ENCODE results near the gene KRT1.

The KRT1 gene

DNA sequence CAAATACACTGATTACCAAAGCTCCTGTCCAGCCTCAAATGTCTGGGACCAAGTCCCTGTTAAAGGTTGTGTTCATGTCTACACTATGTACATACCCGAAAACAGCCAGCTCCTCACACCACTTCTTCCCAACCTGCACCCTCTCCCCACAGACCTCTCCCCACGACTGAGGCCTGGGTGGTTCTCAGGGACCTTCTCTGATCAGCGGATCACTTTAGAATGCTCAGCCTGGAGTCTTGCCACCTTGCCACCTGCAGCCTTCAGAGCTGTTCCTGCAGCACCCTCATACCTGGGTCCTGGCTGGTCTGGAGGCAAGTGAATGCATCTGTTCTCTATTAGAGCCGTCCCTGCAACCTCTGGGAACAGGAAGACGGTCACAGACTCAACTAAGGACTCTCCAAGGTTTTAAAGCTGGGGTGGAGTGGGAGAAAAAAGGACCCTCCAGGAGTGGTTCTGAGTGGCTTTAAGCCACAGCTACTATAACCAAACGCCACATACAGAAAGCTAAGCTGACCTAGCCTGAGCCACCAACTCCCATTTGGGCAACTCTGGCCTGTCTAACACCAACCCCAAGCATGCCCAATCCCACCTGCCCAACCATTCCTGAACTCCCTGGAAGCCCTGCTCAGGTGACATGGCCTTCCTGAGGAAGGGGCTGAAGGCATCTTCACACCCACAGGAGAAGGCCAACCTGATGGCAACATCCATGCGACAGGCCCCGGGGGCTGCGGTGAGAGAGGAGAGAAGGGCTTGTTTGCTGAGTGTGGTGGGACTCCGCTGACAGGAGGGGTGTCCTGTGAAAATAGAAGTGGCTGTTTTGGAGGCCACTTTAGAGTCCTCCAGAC is 36.8 kb downstream of the KRT1 start:
- no peak for DNase-seq (ENCODE audit: low read depth, low spot score)
- no CpG with 5 or more reads among the region's 10 CpGs for WGBS (ENCODE audit: insufficient coverage, insufficient read length)
- no peaks in the 10 kb centered on the region for H3K4me1 ChIP-seq (ENCODE audit: control insufficient read depth, insufficient read depth, low read length)
- no peaks in the 10 kb centered on the region for H3K36me3 ChIP-seq (ENCODE audit: control insufficient read depth, insufficient read depth, low read length)
- no peaks in the 10 kb centered on the region for H3K27me3 ChIP-seq (ENCODE audit: control insufficient read depth, insufficient read depth, low read length)
- H3K9me3 ChIP-seq (ENCODE audit: control insufficient read depth, insufficient read depth, low read length): no peaks in the 10 kb centered on the region
- no peak overlapping the region for H3K27ac ChIP-seq (ENCODE audit: low read length)
- no peak overlapping the region for H3K4me3 ChIP-seq (ENCODE audit: low read length)

DNA sequence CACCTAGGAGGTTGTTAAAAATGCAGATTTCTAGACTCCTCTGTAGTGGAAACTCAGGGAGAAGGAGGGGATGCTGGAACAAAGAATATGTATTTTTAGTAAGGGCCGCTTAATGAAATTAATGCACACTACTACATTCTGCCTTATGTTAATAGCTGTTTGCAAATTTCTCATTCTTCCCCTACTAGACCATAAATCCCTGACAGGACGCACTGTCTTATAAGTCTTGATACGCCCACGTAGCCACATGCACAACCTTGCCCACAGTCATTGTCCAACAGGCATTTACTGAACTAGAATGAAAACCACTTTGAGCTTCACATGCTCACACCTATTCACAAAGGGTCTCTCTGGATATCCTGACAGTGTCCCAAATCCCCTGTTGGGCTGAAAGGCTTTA is 38.7 kb downstream of the KRT1 start:
- Histone ChIP-seq H3K4me3 (ENCODE audit: low read length) (no peak overlapping the region), H3K27me3 (ENCODE audit: control insufficient read depth, insufficient read depth, low read length) (no peaks in the 10 kb centered on the region), H3K4me1 (ENCODE audit: control insufficient read depth, insufficient read depth, low read length) (no peaks in the 10 kb centered on the region), H3K36me3 (ENCODE audit: control insufficient read depth, insufficient read depth, low read length) (no peaks in the 10 kb centered on the region), H3K9me3 (ENCODE audit: control insufficient read depth, insufficient read depth, low read length) (no peaks in the 10 kb centered on the region), H3K27ac (ENCODE audit: low read length) (no peak overlapping the region)
- DNase-seq (ENCODE audit: low read depth, low spot score): no peak
- WGBS (ENCODE audit: insufficient coverage, insufficient read length): no CpG with 5 or more reads among the region's 4 CpGs

DNA sequence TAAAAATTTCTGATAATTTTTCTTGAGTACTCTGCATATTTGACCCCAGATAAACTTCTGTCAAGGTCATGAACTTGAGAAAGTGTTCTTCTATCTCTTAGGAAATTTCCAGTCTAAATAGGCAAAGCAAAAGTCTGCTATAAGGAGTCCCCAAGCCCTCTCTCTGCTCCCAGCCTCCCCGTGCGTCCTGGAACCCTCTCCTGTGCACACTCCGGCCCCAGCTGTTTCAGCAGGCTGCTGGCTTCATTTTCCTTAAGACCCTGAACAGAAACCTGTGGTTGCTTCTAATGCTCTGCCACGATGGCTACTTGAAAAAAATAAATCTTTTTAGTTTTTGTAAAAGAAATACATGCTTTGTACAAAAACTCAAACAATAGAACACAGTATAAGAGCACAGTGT is 42.9 kb downstream of the KRT1 start:
- no peaks in the 10 kb centered on the region for H3K27me3 ChIP-seq (ENCODE audit: control insufficient read depth, insufficient read depth, low read length)
- no peaks in the 10 kb centered on the region for H3K4me1 ChIP-seq (ENCODE audit: control insufficient read depth, insufficient read depth, low read length)
- no peaks in the 10 kb centered on the region for H3K9me3 ChIP-seq (ENCODE audit: control insufficient read depth, insufficient read depth, low read length)
- no peak overlapping the region for H3K27ac ChIP-seq (ENCODE audit: low read length)
- no peak overlapping the region for H3K4me3 ChIP-seq (ENCODE audit: low read length)
- H3K36me3 ChIP-seq (ENCODE audit: control insufficient read depth, insufficient read depth, low read length): no peaks in the 10 kb centered on the region
- DNase-seq (ENCODE audit: low read depth, low spot score): no peak
- WGBS (ENCODE audit: insufficient coverage, insufficient read length): no CpG with 5 or more reads among the region's 4 CpGs

DNA sequence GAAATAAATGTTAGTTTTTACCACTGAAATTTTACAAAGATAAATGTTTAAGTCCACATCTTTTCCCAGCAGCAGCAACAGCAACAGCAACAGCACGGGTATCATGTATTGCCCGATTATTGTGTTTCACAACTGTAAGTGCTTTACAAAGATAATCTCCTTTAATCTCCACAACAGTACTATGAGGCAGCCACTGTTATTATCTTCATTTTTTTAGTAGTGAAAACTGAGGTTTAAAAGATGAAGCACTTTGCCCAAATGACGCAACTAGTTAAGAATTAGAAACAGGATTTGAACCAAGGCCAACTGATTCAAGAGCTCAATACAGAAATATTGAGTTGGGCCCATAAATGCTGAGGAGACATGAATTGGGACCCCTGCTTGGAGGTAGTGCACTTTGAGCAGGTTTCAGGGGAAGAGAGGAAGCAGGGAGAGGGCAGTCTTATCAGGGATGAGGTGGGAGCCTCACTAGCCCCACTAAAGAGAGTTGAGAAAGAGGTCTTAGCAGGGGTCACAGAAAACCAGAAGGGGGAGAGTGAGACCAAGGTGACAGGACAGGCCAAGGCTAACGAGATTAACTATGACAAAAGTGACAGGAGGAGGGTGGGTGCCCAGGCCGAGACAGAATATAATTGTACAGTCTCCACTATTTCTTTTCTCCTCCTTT is 43.5 kb downstream of the KRT1 start:
- no CpG with 5 or more reads among the region's 5 CpGs for WGBS (ENCODE audit: insufficient coverage, insufficient read length)
- no peak overlapping the region for H3K4me3 ChIP-seq (ENCODE audit: low read length)
- DNase-seq (ENCODE audit: low read depth, low spot score): no peak
- H3K27me3 ChIP-seq (ENCODE audit: control insufficient read depth, insufficient read depth, low read length): no peaks in the 10 kb centered on the region
- no peaks in the 10 kb centered on the region for H3K4me1 ChIP-seq (ENCODE audit: control insufficient read depth, insufficient read depth, low read length)
- no peaks in the 10 kb centered on the region for H3K9me3 ChIP-seq (ENCODE audit: control insufficient read depth, insufficient read depth, low read length)
- H3K36me3 ChIP-seq (ENCODE audit: control insufficient read depth, insufficient read depth, low read length): no peaks in the 10 kb centered on the region
- no peak overlapping the region for H3K27ac ChIP-seq (ENCODE audit: low read length)

DNA sequence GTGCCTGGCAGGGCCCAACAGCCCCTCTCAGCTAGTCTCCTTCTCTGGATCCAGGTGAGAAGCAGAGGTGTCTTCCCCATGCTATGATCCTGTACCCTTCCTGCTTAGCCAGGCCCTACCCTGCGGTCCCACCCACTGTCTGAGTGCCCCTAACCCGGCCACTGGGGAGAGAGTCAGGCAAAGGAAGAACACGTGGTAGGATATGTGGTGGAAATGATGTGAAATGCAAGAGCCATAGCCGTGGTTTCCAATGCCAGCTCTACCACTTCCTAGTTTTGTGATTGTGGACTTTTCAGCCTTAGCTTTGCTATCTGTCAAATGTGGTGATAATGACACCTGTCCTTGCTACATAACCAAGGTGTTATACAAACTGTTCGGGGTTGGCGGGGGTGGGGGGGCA is 44.0 kb downstream of the KRT1 start:
- Histone ChIP-seq H3K9me3 (ENCODE audit: control insufficient read depth, insufficient read depth, low read length) (no peaks in the 10 kb centered on the region), H3K4me1 (ENCODE audit: control insufficient read depth, insufficient read depth, low read length) (no peaks in the 10 kb centered on the region), H3K4me3 (ENCODE audit: low read length) (no peak overlapping the region), H3K27me3 (ENCODE audit: control insufficient read depth, insufficient read depth, low read length) (no peaks in the 10 kb centered on the region), H3K27ac (ENCODE audit: low read length) (no peak overlapping the region), H3K36me3 (ENCODE audit: control insufficient read depth, insufficient read depth, low read length) (no peaks in the 10 kb centered on the region)
- no CpG with 5 or more reads among the region's 6 CpGs for WGBS (ENCODE audit: insufficient coverage, insufficient read length)
- no peak for DNase-seq (ENCODE audit: low read depth, low spot score)

DNA sequence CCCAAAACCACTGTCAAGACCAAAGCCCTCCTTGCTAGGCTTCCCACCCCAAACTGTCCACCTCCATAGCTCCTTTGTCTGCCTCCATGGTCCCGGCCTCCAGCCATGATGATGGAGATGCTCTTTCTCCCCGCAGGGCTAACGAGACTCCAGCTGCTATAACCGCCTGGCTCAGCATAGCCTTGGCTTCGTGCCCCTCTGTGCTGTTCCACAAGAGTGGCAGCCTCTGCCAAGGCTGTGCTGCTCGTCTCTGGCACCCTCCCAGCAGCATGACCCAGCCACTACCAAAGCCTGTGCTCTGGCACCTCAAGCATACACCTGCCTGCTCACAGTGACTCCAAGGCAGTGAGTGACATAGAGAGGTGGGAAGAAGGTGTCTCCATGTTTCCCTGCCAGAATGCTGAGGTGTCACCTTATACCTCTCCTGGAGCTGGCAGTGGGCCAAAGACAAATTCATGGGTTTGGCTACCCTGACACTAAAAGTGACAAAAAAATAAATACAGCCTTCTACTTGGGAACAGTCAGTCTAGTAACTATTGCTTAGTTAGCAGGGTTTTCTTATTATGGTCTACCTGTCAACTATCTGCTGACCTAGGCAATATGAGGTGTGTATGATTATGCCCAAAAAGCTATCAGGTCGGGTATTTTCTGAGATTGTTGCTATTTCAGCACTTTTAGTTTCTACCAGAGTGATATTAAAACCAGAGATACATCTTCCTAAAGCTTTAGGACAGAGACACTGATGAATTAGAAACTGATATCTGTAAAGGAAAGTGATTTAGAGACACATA is 45.7 kb downstream of the KRT1 start:
- no peak for DNase-seq (ENCODE audit: low read depth, low spot score)
- Histone ChIP-seq H3K4me3 (ENCODE audit: low read length) (no peak overlapping the region), H3K27me3 (ENCODE audit: control insufficient read depth, insufficient read depth, low read length) (no peaks in the 10 kb centered on the region), H3K4me1 (ENCODE audit: control insufficient read depth, insufficient read depth, low read length) (no peaks in the 10 kb centered on the region), H3K9me3 (ENCODE audit: control insufficient read depth, insufficient read depth, low read length) (no peaks in the 10 kb centered on the region), H3K27ac (ENCODE audit: low read length) (no peak overlapping the region), H3K36me3 (ENCODE audit: control insufficient read depth, insufficient read depth, low read length) (no peaks in the 10 kb centered on the region)
- WGBS (ENCODE audit: insufficient coverage, insufficient read length): no CpG with 5 or more reads among the region's 7 CpGs

- Histone ChIP-seq H3K27ac (ENCODE audit: low read length) (no peak overlapping the region), H3K4me1 (ENCODE audit: control insufficient read depth, insufficient read depth, low read length) (no peaks in the 10 kb centered on the region), H3K27me3 (ENCODE audit: control insufficient read depth, insufficient read depth, low read length) (no peaks in the 10 kb centered on the region), H3K9me3 (ENCODE audit: control insufficient read depth, insufficient read depth, low read length) (no peaks in the 10 kb centered on the region), H3K36me3 (ENCODE audit: control insufficient read depth, insufficient read depth, low read length) (no peaks in the 10 kb centered on the region), H3K4me3 (ENCODE audit: low read length) (no peak overlapping the region)
- no CpG with 5 or more reads among the region's 4 CpGs for WGBS (ENCODE audit: insufficient coverage, insufficient read length)
- DNase-seq (ENCODE audit: low read depth, low spot score): no peak
Observed at GRCh38 chr12:52633383-52633782, 46.8 kb downstream of the KRT1 start.

DNA sequence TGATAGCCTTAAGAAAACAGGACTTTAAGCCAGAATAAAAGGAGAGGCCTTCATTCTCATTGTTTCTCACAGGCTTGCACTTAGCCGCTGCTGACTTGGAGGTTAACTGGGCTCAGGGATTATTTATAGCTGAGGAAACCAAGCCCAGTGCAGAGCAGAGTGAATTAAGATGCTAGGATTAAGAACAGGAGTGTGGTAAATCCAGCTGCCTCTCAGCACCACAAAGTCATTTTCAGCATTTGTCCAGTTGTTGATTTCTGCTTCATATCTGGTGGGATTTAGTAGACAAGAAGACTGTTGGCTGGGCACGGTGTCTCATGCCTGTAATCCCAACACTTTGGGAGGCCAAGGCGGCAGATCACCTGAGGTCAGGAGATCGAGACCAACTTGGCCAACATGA is 47.6 kb downstream of the KRT1 start:
- Histone ChIP-seq H3K4me1 (ENCODE audit: control insufficient read depth, insufficient read depth, low read length) (no peaks in the 10 kb centered on the region), H3K36me3 (ENCODE audit: control insufficient read depth, insufficient read depth, low read length) (no peaks in the 10 kb centered on the region), H3K27ac (ENCODE audit: low read length) (no peak overlapping the region), H3K27me3 (ENCODE audit: control insufficient read depth, insufficient read depth, low read length) (no peaks in the 10 kb centered on the region), H3K4me3 (ENCODE audit: low read length) (no peak overlapping the region), H3K9me3 (ENCODE audit: control insufficient read depth, insufficient read depth, low read length) (no peaks in the 10 kb centered on the region)
- WGBS (ENCODE audit: insufficient coverage, insufficient read length): no CpG with 5 or more reads among the region's 4 CpGs
- DNase-seq (ENCODE audit: low read depth, low spot score): no peak

DNA sequence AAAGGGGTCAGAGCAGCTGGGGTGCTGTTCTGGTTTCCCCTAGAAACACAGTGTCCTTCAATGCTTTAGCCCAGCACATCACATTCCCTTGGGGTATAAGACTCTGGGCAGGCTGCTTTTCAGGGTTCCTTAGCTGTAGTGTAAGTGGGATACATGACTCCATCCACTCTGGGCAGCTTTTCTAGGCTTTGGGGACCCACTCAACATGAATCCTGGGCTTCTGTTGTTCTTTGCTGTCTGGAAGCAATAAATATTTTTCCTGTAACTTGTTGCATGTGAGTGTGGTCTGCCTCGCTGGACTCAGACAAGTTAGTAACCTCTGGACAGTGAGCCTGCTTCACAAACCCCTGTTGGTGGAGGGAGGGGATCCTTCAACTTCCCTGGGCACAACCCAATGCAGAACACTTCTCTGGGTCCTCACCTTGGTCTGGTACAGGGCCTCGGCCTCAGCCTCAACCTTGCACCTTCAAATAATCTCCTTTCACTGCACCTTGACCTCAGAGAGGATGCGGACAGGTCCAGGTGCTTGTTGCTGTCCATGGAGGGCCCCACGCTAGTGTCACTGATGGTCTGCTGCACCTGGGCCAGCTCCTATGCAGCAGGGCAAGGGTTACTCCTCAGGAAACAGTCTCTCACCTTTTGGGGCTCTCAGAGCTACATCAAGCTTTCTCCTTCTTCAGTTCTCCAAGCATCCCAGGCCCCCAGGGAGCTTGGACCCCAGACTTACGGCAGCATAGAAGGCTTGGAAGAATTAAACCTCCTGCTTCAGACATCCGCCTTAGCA is 48.3 kb downstream of the KRT1 start:
- Histone ChIP-seq H3K36me3 (ENCODE audit: control insufficient read depth, insufficient read depth, low read length) (no peaks in the 10 kb centered on the region), H3K4me3 (ENCODE audit: low read length) (no peak overlapping the region), H3K9me3 (ENCODE audit: control insufficient read depth, insufficient read depth, low read length) (no peaks in the 10 kb centered on the region), H3K4me1 (ENCODE audit: control insufficient read depth, insufficient read depth, low read length) (no peaks in the 10 kb centered on the region), H3K27ac (ENCODE audit: low read length) (no peak overlapping the region), H3K27me3 (ENCODE audit: control insufficient read depth, insufficient read depth, low read length) (no peaks in the 10 kb centered on the region)
- no peak for DNase-seq (ENCODE audit: low read depth, low spot score)
- WGBS (ENCODE audit: insufficient coverage, insufficient read length): no CpG with 5 or more reads among the region's 6 CpGs

- H3K9me3 ChIP-seq (ENCODE audit: control insufficient read depth, insufficient read depth, low read length): no peaks in the 10 kb centered on the region
- no peaks in the 10 kb centered on the region for H3K36me3 ChIP-seq (ENCODE audit: control insufficient read depth, insufficient read depth, low read length)
- DNase-seq (ENCODE audit: low read depth, low spot score): no peak
- H3K4me1 ChIP-seq (ENCODE audit: control insufficient read depth, insufficient read depth, low read length): no peaks in the 10 kb centered on the region
- no peak overlapping the region for H3K4me3 ChIP-seq (ENCODE audit: low read length)
- no CpG with 5 or more reads among the region's 4 CpGs for WGBS (ENCODE audit: insufficient coverage, insufficient read length)
- H3K27ac ChIP-seq (ENCODE audit: low read length): no peak overlapping the region
- H3K27me3 ChIP-seq (ENCODE audit: control insufficient read depth, insufficient read depth, low read length): no peaks in the 10 kb centered on the region
Observed at GRCh38 chr12:52631264-52631663, 48.9 kb downstream of the KRT1 start.

Measured in iPS DF 6.9 (cell line).